Gastroesophageal sphincter (tissue), 4 donors: Measurements from ENCODE around the gene CBLN3. TPM values are rescaled to one million over a fixed set of nuclear protein-coding genes. Genes with fewer than 3 reads are reported as not detected.

Source experiments
- ATAC-seq: fragments of 150-250 bp; one replicate; pipeline ENCODE4 v1.9.1; 2016; ENCODE audit warnings: mild to moderate bottlenecking, moderate library complexity
- H3K27ac ChIP-seq, 4 donors: fragments of 200-600 bp; sonication (generic) in 3 of 4; 1 replicate in 3 of 4; 2 replicates in 1 of 4; pipeline ENCODE4 v1.5.1; 2016 to 2019
- H3K27me3 ChIP-seq: fragments of 200-600 bp; sonication (generic); one replicate; pipeline ENCODE4 v1.5.1; 2019
- H3K36me3 ChIP-seq, 2 donors: fragments of 200-600 bp; sonication (generic); one replicate each; pipeline ENCODE4 v1.5.1; 2019; ENCODE audit warnings: control low read depth in 1 of 2
- H3K4me1 ChIP-seq, 3 donors: fragments of 200-600 bp; sonication (generic); 1 replicate in 2 of 3; 2 replicates in 1 of 3; pipeline ENCODE4 v1.5.1; 2016 to 2019; ENCODE audit warnings: control low read depth in 2 of 3
- H3K4me3 ChIP-seq, 2 donors: fragments of 200-600 bp; sonication (generic); one replicate each; pipeline ENCODE4 v1.5.1; 2019; ENCODE audit warnings: mild to moderate bottlenecking in 1 of 2, moderate library complexity in 1 of 2
- H3K9me3 ChIP-seq, 3 donors: fragments of 200-600 bp; sonication (generic); one replicate each; pipeline ENCODE4 v1.5.1; 2017 to 2019; ENCODE audit warnings: control low read depth in 2 of 3
- CTCF ChIP-seq, 4 experiments: fragments of 200-600 bp in 2 of 4; fragments of 450-650 bp in 2 of 4; sonication (generic) in 1 of 4; IDR thresholded peaks; one replicate each; pipeline ENCODE4 v1.5.1; 2017 to 2019; ENCODE audit warnings: antibody characterized with exemption in 4 of 4, mild to moderate bottlenecking in 2 of 4, moderate library complexity in 2 of 4
- EP300 ChIP-seq: sonication (generic); formaldehyde crosslinking; IDR thresholded peaks from one replicate; pipeline ENCODE4 v1.6.1; 2017; ENCODE audit warnings: antibody characterized with exemption, mild to moderate bottlenecking
- POLR2A ChIP-seq, 2 donors: fragments of 450-650 bp; IDR thresholded peaks; one replicate each; pipeline ENCODE4 v1.6.1; 2017; ENCODE audit warnings: antibody characterized with exemption in 2 of 2, mild to moderate bottlenecking in 2 of 2, moderate library complexity in 1 of 2
- POLR2AphosphoS5 ChIP-seq: sonication (generic); formaldehyde crosslinking; IDR thresholded peaks from one replicate; pipeline ENCODE4 v1.6.1; 2017; ENCODE audit warnings: antibody characterized with exemption
- WGBS, 2 donors: methylation state at CpG; one replicate each; pipeline ENCODE4 v1.1.5; 2018; ENCODE audit warnings: low coverage in 1 of 2; 5-methylcytosine and 5-hydroxymethylcytosine counted together
- total RNA-seq, 4 donors: library from RNA; depleted of rRNA; stranded (reverse); fragments of >200 nt; gene quantifications; one replicate each; pipeline ENCODE4 v1.1.0, GENCODE V29; 2016

CBLN3 gene
- total RNA-seq, 4 donors from 2014 or later = 0.49 to 2.8 (median 2.1) TPM

- no peaks in the 10 kb centered on the region for H3K9me3 ChIP-seq
- peaks cover 5% of the 10 kb centered on the region for H3K27me3 ChIP-seq
- no peaks in the 10 kb centered on the region for H3K36me3 ChIP-seq
- H3K27ac ChIP-seq = no peak overlapping the region
- no peak for ATAC-seq
- 33% methylated on average over 2 of the region's 2 CpGs; no CpG with 5 or more reads in 1 of the 2 donors for WGBS, 2 donors
- H3K4me1 ChIP-seq = peaks cover 0 to 17% (median 0%) of the 10 kb centered on the region in 3 donors
- TF ChIP-seq POLR2A (IDR thresholded peaks at IDR 0.05) (no peak), EP300 (no peak), POLR2AphosphoS5 (no peak), CTCF (IDR thresholded peaks at IDR 0.05) (no peak)
- no peak overlapping the region for H3K4me3 ChIP-seq
These were observed 42.5 kb downstream of the CBLN3 start for GRCh38 chr14:24387009-24387345.

GRCh38 chr14:24385524-24385923 is 43.9 kb downstream of the CBLN3 start:
- peaks cover 0 to 17% (median 0%) of the 10 kb centered on the region in 3 donors for H3K4me1 ChIP-seq
- WGBS, 2 donors = 83 to 88% methylated on average over 3 to 4 of the region's 4 CpGs
- no peak for ATAC-seq
- H3K9me3 ChIP-seq = no peaks in the 10 kb centered on the region
- no peak for TF ChIP-seq EP300
- TF ChIP-seq CTCF (IDR thresholded peaks at IDR 0.05) = no peak
- TF ChIP-seq POLR2AphosphoS5 = no peak
- no peak for TF ChIP-seq POLR2A (IDR thresholded peaks at IDR 0.05)
- H3K4me3 ChIP-seq = no peak overlapping the region
- H3K27ac ChIP-seq = no peak overlapping the region
- no peaks in the 10 kb centered on the region for H3K36me3 ChIP-seq
- H3K27me3 ChIP-seq = no peaks in the 10 kb centered on the region

- Histone ChIP-seq H3K36me3 (no peaks in the 10 kb centered on the region), H3K27me3 (no peaks in the 10 kb centered on the region), H3K4me1 (peaks cover 0 to 12% (median 0%) of the 10 kb centered on the region in 3 donors), H3K27ac (no peak overlapping the region), H3K4me3 (no peak overlapping the region), H3K9me3 (no peaks in the 10 kb centered on the region)
- WGBS, 2 donors = 58 to 86% methylated on average over 2 to 4 of the region's 4 CpGs
- no peak for ATAC-seq
- TF ChIP-seq EP300 = no peak
These were observed 45.3 kb downstream of the CBLN3 start for GRCh38 chr14:24384169-24384568.

- H3K27ac ChIP-seq = no peak overlapping the region
- H3K27me3 ChIP-seq = no peaks in the 10 kb centered on the region
- H3K36me3 ChIP-seq = peaks cover 0 to 11% of the 10 kb centered on the region in 2 donors
- no peaks in the 10 kb centered on the region for H3K9me3 ChIP-seq
- ATAC-seq = no peak
- WGBS, 2 donors = 30% methylated on average over 3 of the region's 4 CpGs; no CpG with 5 or more reads in 1 of the 2 donors
- H3K4me3 ChIP-seq = no peak overlapping the region
- peaks cover 0 to 16% (median 3%) of the 10 kb centered on the region in 3 donors for H3K4me1 ChIP-seq
- no peak for TF ChIP-seq EP300
- no peak for TF ChIP-seq CTCF (IDR thresholded peaks at IDR 0.05)
- no peak for TF ChIP-seq POLR2A (IDR thresholded peaks at IDR 0.05)
- TF ChIP-seq POLR2AphosphoS5 = no peak
These were observed 47.5 kb downstream of the CBLN3 start for GRCh38 chr14:24382064-24382371.

- Histone ChIP-seq H3K4me3 (no peak overlapping the region), H3K27me3 (no peaks in the 10 kb centered on the region), H3K27ac (no peak overlapping the region), H3K4me1 (peaks cover 0 to 16% (median 4%) of the 10 kb centered on the region in 3 donors), H3K9me3 (no peaks in the 10 kb centered on the region), H3K36me3 (peaks cover 0 to 16% of the 10 kb centered on the region in 2 donors)
- TF ChIP-seq POLR2AphosphoS5 (no peak), CTCF (IDR thresholded peaks at IDR 0.05) (no peak), EP300 (no peak), POLR2A (IDR thresholded peaks at IDR 0.05) (no peak)
- no peak for ATAC-seq
- 80 to 90% methylated on average over 1 to 2 of the region's 8 CpGs for WGBS, 2 donors
These were observed 48.0 kb downstream of the CBLN3 start for GRCh38 chr14:24381363-24382063.
